K562 (cell line): ENCODE data around the gene GABARAPL1.

Experiments used
- CHD4 ChIP-seq: fragments of 200-600 bp; sonication (generic); IDR thresholded peaks from 3 replicates; pipeline ENCODE4 v1.6.1; 2012; ENCODE audit warnings: low read depth, mild to moderate bottlenecking, mixed read lengths, low read length, inconsistent platforms; ENCODE audit not compliant: insufficient read depth, insufficient replicate concordance, poor library complexity, severe bottlenecking
- ETV6 ChIP-seq, 3 experiments: fragments of 150-350 bp in 1 of 3; sonication (generic) in 1 of 3; formaldehyde crosslinking in 1 of 3; IDR thresholded peaks; 2 replicates each; pipeline versions ENCODE4 v1.6.1 to v1.8.0; 2014 to 2022; ENCODE audit warnings: borderline replicate concordance in 2 of 3, low read depth in 2 of 3, antibody characterized with exemption in 1 of 3, low read length in 1 of 3, mild to moderate bottlenecking in 1 of 3, missing genetic modification reagents in 1 of 3
- GABPA ChIP-seq: fragments of 200-800 bp; sonication (Bioruptor generic); conservative IDR thresholded peaks from 2 replicates; pipeline ENCODE4 v1.6.1; 2016; ENCODE audit warnings: low read depth, missing genetic modification characterization, missing compliant biosample characterization
- ZEB2 ChIP-seq: fragments of 450-650 bp; IDR thresholded peaks from 2 replicates; pipeline ENCODE4 v1.6.1; 2016
- TF ChIP-seq, protein P1 (sequence below), 3 experiments: IDR thresholded peaks in 2 of 3; conservative IDR thresholded peaks in 1 of 3; 2 replicates each; pipeline ENCODE4 v1.5.1; 2011 to 2012; ENCODE audit warnings: low read length in 3 of 3, mild to moderate bottlenecking in 3 of 3, control low read depth in 2 of 3, improper control_type of control experiment in 1 of 3, inconsistent platforms in 1 of 3, low read depth in 1 of 3, mixed read lengths in 1 of 3, moderate library complexity in 1 of 3; ENCODE audit not compliant: insufficient read depth in 2 of 3
- TF ChIP-seq, protein P2 (sequence below): sonication (generic); formaldehyde crosslinking; IDR thresholded peaks from 2 replicates; pipeline ENCODE4 v1.9.0; 2022; ENCODE audit warnings: mild to moderate bottlenecking, missing genetic modification reagents

DNA sequence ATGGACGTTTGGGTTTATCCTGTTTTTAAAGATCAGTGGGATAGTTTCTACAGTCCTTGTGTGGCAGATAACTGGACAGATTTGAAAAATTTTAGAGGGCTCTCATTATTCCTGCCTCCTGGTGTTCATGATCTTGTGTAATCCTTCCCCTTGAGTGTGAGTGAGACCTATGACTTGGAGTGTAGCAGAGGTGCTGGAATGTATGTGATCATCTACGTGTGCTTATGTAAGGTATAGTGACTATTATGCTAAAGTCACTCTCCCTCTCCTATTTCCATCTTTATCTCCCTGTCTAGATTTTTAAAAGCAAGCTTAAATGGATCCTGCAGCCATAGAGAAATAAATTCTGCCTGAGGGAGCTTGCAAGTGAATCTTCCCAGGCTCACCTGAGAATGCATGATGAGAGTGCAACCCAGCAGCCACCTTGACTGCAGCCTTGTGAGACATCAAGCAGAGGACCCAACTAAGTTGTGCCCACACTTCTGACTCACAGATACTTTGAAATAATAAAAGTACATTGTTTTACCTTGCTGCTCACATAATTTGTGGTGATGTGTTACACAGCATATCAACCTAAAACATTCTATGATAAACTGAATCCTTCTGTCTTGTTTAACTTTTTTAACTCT lies 37.6 kb upstream of the GABARAPL1 start:
- no peak for TF ChIP-seq ZEB2
- TF ChIP-seq CHD4 = no peak
- no peak for TF ChIP-seq GABPA (tag)
- TF ChIP-seq, protein P1, sequence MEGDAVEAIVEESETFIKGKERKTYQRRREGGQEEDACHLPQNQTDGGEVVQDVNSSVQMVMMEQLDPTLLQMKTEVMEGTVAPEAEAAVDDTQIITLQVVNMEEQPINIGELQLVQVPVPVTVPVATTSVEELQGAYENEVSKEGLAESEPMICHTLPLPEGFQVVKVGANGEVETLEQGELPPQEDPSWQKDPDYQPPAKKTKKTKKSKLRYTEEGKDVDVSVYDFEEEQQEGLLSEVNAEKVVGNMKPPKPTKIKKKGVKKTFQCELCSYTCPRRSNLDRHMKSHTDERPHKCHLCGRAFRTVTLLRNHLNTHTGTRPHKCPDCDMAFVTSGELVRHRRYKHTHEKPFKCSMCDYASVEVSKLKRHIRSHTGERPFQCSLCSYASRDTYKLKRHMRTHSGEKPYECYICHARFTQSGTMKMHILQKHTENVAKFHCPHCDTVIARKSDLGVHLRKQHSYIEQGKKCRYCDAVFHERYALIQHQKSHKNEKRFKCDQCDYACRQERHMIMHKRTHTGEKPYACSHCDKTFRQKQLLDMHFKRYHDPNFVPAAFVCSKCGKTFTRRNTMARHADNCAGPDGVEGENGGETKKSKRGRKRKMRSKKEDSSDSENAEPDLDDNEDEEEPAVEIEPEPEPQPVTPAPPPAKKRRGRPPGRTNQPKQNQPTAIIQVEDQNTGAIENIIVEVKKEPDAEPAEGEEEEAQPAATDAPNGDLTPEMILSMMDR (IDR thresholded peaks at IDR 0.05 in 2 of 3, conservative IDR thresholded peaks at IDR 0.05 in 1 of 3; ENCODE audit: insufficient read depth in 2 of 3, low read depth in 1 of 3, low read length in 3 of 3) = no peak
- TF ChIP-seq, protein P2, sequence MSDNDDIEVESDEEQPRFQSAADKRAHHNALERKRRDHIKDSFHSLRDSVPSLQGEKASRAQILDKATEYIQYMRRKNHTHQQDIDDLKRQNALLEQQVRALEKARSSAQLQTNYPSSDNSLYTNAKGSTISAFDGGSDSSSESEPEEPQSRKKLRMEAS = no peak
- TF ChIP-seq ETV6 (IDR thresholded peaks at IDR 0.05; ENCODE audit: borderline replicate concordance in 1 of 2, low read depth in 2 of 2, low read length in 1 of 2) = no peak
- no peak for TF ChIP-seq ETV6 (CRISPR knock-in tag; IDR thresholded peaks at IDR 0.05; ENCODE audit: borderline replicate concordance)
